PC-9 (cell line): ENCODE measurements around the gene NEDD9. TPM values are rescaled to one million over a fixed set of nuclear protein-coding genes. Genes with fewer than 3 reads are reported as not detected.

Source experiments
- BruUV-seq: library from RNA; stranded (reverse); fragments of 400-500 nt; replicated peaks from 2 replicates; lab custom pipeline; 2021; lab: Mats Ljungman, UMichigan
- CTCF ChIA-PET: fragments of 300-600 bp; sonication (Branson Sonifier 250); formaldehyde crosslinking; loops from one replicate; lab custom pipeline; 2022; ENCODE audit warnings: antibody characterized with exemption; lab: Charles Lee
- POLR2A ChIA-PET: fragments of 300-600 bp; sonication (Branson Sonifier 250); formaldehyde crosslinking; loops from one replicate; lab custom pipeline; 2022; ENCODE audit warnings: antibody characterized with exemption; ENCODE audit not compliant: unreplicated experiment; lab: Charles Lee
- DNase-seq, 2 experiments: peaks; one replicate each; pipeline versions ENCODE4 v3.0.0 to v3.0.0-alpha.2; 2015 to 2022; ENCODE audit warnings: mixed read lengths in 1 of 2
- H2AFZ ChIP-seq: fragments of 200-600 bp; sonication (generic); 2 replicates; pipeline ENCODE4 v1.8.1; 2017; ENCODE audit warnings: antibody characterized with exemption
- H3F3A ChIP-seq: fragments of 200-600 bp; sonication (generic); 2 replicates; pipeline ENCODE4 v1.8.1; 2017; ENCODE audit warnings: antibody characterized with exemption, mild to moderate bottlenecking, low read depth; ENCODE audit not compliant: insufficient read depth
- H3K27ac ChIP-seq: fragments of 200-600 bp; sonication (generic); 2 replicates; pipeline ENCODE4 v1.6.1; 2016; ENCODE audit warnings: mixed run types
- H3K27me3 ChIP-seq: fragments of 200-600 bp; sonication (generic); 2 replicates; pipeline ENCODE4 v1.6.1; 2016; ENCODE audit warnings: low read depth, mixed run types; ENCODE audit not compliant: insufficient read depth
- H3K36me3 ChIP-seq: fragments of 200-600 bp; sonication (generic); 2 replicates; pipeline ENCODE4 v1.6.1; 2016; ENCODE audit warnings: low read depth, mixed run types
- H3K4me1 ChIP-seq: fragments of 200-600 bp; sonication (generic); replicated peaks from 2 replicates; pipeline ENCODE4 v1.6.1; 2016; ENCODE audit warnings: mixed run types; ENCODE audit not compliant: insufficient read depth
- H3K4me2 ChIP-seq: fragments of 200-600 bp; sonication (generic); 2 replicates; pipeline ENCODE4 v1.6.1; 2017; ENCODE audit warnings: mixed run types
- H3K4me3 ChIP-seq: fragments of 200-600 bp; sonication (generic); 2 replicates; pipeline ENCODE4 v1.6.1; 2016; ENCODE audit warnings: mixed run types
- H3K79me2 ChIP-seq: fragments of 200-600 bp; sonication (generic); 2 replicates; pipeline ENCODE4 v1.6.1; 2017; ENCODE audit warnings: low read depth, mixed run types
- H3K9me2 ChIP-seq: fragments of 200-600 bp; sonication (generic); 2 replicates; pipeline ENCODE4 v1.8.1; 2017; ENCODE audit warnings: mild to moderate bottlenecking; ENCODE audit not compliant: insufficient read depth
- H3K9me3 ChIP-seq: fragments of 200-600 bp; sonication (generic); 2 replicates; pipeline ENCODE4 v1.8.1; 2016; ENCODE audit warnings: low read depth; ENCODE audit not compliant: insufficient read depth
- H4K20me1 ChIP-seq: fragments of 200-600 bp; sonication (generic); 2 replicates; pipeline ENCODE4 v1.8.1; 2017; ENCODE audit not compliant: insufficient read depth
- EZH2 ChIP-seq: fragments of 200-600 bp; sonication (generic); IDR thresholded peaks from 2 replicates; pipeline ENCODE4 v1.8.0; 2017; ENCODE audit warnings: antibody characterized with exemption, low read depth
- intact Hi-C: fragments of 100-400 bp; cut with micrococcal nuclease; formaldehyde crosslinking; loops from one replicate; pipeline ENCODE4 v1.10.0; 2022; ENCODE audit not compliant: unreplicated experiment
- total RNA-seq: library from RNA; stranded (reverse); gene quantifications from 2 replicates; pipeline ENCODE4 v1.2.3, GENCODE V29; 2021
- TF ChIP-seq, protein P1 (sequence below): fragments of 200-600 bp; sonication (generic); conservative IDR thresholded peaks from 2 replicates; pipeline ENCODE4 v1.6.1; 2017; ENCODE audit warnings: mixed run types, antibody characterized with exemption, mild to moderate bottlenecking, moderate library complexity

Gene NEDD9
- total RNA-seq, 1 experiment from 2014 or later: 57.5 TPM

- Histone ChIP-seq H3K27me3 (no peaks in the 10 kb centered on the region), H2AFZ (no peak overlapping the region), H4K20me1 (no peaks in the 10 kb centered on the region), H3K9me2 (no peaks in the 10 kb centered on the region), H3K4me3 (no peak overlapping the region), H3F3A (no peaks in the 10 kb centered on the region), H3K9me3 (no peaks in the 10 kb centered on the region), H3K4me1 (0 out of 2 replicates have a peak, but pooled peaks cover 6% of the 10 kb centered on the region), H3K79me2 (no peaks in the 10 kb centered on the region), H3K36me3 (no peaks in the 10 kb centered on the region), H3K27ac (no peak overlapping the region), H3K4me2 (no peak overlapping the region)
- TF ChIP-seq, protein P1, sequence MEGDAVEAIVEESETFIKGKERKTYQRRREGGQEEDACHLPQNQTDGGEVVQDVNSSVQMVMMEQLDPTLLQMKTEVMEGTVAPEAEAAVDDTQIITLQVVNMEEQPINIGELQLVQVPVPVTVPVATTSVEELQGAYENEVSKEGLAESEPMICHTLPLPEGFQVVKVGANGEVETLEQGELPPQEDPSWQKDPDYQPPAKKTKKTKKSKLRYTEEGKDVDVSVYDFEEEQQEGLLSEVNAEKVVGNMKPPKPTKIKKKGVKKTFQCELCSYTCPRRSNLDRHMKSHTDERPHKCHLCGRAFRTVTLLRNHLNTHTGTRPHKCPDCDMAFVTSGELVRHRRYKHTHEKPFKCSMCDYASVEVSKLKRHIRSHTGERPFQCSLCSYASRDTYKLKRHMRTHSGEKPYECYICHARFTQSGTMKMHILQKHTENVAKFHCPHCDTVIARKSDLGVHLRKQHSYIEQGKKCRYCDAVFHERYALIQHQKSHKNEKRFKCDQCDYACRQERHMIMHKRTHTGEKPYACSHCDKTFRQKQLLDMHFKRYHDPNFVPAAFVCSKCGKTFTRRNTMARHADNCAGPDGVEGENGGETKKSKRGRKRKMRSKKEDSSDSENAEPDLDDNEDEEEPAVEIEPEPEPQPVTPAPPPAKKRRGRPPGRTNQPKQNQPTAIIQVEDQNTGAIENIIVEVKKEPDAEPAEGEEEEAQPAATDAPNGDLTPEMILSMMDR: no peak
- no peak for TF ChIP-seq EZH2
- no peak for DNase-seq
- intact Hi-C loops: loop anchor here (5.0 kb wide), 1 partner anchor 190 kb away; no protein-coding TSS in a partner anchor
- ChIA-PET CTCF (interaction anchor here (0.7 kb wide), 1 partner anchor 354 kb away, joined by 6 read pairs; no protein-coding TSS in a partner anchor), POLR2A (no interaction called here)
- BruUV-seq: no TSS peak
Measured at GRCh38 chr6:11142296-11143027, 90.0 kb downstream of the NEDD9 start.

GRCh38 chr6:11141295-11141694, 91.2 kb downstream of the NEDD9 start:
- BruUV-seq: no TSS peak

GRCh38 chr6:11140056-11140455, 92.4 kb downstream of the NEDD9 start:
- no TSS peak for BruUV-seq
- 0 out of 2 replicates have a peak, but pooled peaks cover 6% of the 10 kb centered on the region for H3K4me1 ChIP-seq

More at GRCh38 chr6:11141295-11141694, 91.2 kb downstream of the NEDD9 start:
- H3K36me3 ChIP-seq: no peaks in the 10 kb centered on the region
- TF ChIP-seq, protein P1: no peak
- no peak for TF ChIP-seq EZH2
- H3K79me2 ChIP-seq: no peaks in the 10 kb centered on the region
- no peak overlapping the region for H3K4me3 ChIP-seq
- H3K27me3 ChIP-seq: no peaks in the 10 kb centered on the region
- 0 out of 2 replicates have a peak, but pooled peaks cover 6% of the 10 kb centered on the region for H3K4me1 ChIP-seq
- DNase-seq: no peak
- ChIA-PET CTCF (no interaction called here), POLR2A (no interaction called here)
- H2AFZ ChIP-seq: no peak overlapping the region
- H3K4me2 ChIP-seq: no peak overlapping the region
- H3F3A ChIP-seq: no peaks in the 10 kb centered on the region
- intact Hi-C loops: loop anchor here (5.0 kb wide), 1 partner anchor 189 kb away; no protein-coding TSS in a partner anchor
- no peaks in the 10 kb centered on the region for H3K9me3 ChIP-seq
- no peaks in the 10 kb centered on the region for H3K9me2 ChIP-seq
- H4K20me1 ChIP-seq: no peaks in the 10 kb centered on the region
- H3K27ac ChIP-seq: no peak overlapping the region

More at GRCh38 chr6:11140056-11140455, 92.4 kb downstream of the NEDD9 start:
- no peak overlapping the region for H2AFZ ChIP-seq
- no peaks in the 10 kb centered on the region for H3K9me2 ChIP-seq
- no peaks in the 10 kb centered on the region for H3K79me2 ChIP-seq
- no peaks in the 10 kb centered on the region for H3F3A ChIP-seq
- peaks cover 8% of the 10 kb centered on the region; the same call in 1 of the 2 replicates for H3K36me3 ChIP-seq
- no peaks in the 10 kb centered on the region for H3K27me3 ChIP-seq
- intact Hi-C loops: loop anchor here (5.0 kb wide), 1 partner anchor 188 kb away; no protein-coding TSS in a partner anchor
- H3K9me3 ChIP-seq: no peaks in the 10 kb centered on the region
- CTCF ChIA-PET: no interaction called here
- no peak for TF ChIP-seq EZH2
- TF ChIP-seq, protein P1: no peak
- POLR2A ChIA-PET: no interaction called here
- no peak for DNase-seq
- no peak overlapping the region for H3K4me3 ChIP-seq
- no peak overlapping the region for H3K4me2 ChIP-seq
- no peaks in the 10 kb centered on the region for H4K20me1 ChIP-seq
- H3K27ac ChIP-seq: no peak overlapping the region
